GM18526 (cell line): ENCODE results near the gene HSD11B2.

ENCODE experiments used
- POLR2A ChIP-seq: IDR thresholded peaks from 3 replicates; pipeline ENCODE4 v1.6.1; 2011; ENCODE audit not compliant: insufficient read length; ENCODE audit errors: extremely low read depth

Gene HSD11B2

GRCh38 chr16:67430977-67431774 is at the start of gene HSD11B2:
HSD11B2 (plus strand) TSS chr16:67431121; CDS start chr16:67431249, 128 bp downstream.
- TF ChIP-seq POLR2A = no peak

DNA sequence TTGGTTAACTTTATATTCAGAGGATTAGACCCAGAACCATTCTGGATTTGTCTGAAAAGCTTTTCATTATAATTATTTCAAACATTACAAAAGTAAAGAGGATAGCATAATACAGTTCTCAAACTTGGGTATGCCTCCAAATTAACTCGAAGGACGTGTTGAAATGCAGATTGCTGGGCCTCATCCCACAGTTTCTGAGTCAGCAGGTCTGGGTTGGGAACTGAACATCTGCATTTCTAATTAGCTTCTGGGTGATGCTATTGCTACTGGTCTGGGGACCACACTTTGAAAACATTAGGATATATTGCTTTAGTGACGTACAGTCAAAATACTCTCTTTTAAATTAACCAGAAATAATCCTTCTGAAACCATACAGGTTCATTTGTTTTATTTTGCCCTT is 47.6 kb upstream of the HSD11B2 start:
- TF ChIP-seq POLR2A = no peak

DNA sequence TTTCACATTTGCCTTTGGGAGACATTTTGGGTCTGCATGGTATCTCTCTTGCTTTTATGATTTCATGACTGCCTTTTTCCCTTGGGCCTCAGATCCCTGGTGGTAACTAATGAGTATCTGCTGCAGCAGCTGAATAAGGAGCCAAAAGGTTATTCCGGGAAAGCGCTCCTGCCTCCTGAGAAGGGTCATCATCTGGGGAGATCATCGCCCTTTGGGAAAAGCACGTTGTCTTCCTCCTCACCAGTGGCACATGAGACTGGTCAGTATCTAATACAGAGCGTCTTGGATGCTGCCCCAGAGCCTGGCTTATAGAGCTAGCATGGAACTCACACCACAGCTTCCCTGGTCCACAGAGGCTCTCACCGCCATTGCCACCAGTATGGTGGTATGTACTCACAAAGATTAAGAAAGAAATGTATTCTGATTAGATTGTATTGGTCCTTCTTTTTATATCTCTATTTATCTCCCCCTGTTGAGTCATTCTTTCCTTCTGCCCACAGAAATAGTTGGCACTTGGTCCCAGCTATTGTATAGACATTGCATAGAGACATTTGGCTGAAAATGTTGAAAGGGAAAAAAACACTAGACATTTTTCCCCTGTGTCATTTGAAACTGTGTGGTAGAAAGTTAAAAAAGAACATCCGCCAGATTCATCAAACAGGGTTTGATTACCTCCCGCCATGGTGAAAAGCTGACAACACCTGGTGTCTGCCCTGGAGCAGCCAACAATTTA is 46.0 kb upstream of the HSD11B2 start:
- no peak for TF ChIP-seq POLR2A

GRCh38 chr16:67386861-67387455 is 44.0 kb upstream of the HSD11B2 start:
- no peak for TF ChIP-seq POLR2A

GRCh38 chr16:67387479-67388079 is 43.3 kb upstream of the HSD11B2 start:
- no peak for TF ChIP-seq POLR2A

DNA sequence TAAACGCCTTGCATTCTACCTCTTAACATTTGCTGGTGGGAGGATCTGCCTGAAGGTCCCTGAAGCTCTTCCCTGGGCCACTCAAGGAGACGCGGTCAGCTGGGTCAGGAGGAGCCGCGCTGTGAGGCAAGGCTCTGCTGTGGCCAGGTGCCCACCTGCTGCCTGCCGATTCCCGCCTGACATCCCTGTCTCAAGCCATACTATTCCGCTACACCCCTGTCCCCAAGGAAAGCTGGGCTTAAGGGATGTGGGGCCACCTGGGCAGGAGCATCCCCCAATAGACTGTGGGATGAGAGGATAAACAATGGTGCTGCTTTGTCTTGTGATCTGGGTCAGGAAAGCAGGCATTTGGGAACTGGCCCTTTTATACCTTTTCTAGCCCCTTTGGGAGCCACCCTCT is 42.7 kb upstream of the HSD11B2 start:
- TF ChIP-seq POLR2A = no peak

DNA sequence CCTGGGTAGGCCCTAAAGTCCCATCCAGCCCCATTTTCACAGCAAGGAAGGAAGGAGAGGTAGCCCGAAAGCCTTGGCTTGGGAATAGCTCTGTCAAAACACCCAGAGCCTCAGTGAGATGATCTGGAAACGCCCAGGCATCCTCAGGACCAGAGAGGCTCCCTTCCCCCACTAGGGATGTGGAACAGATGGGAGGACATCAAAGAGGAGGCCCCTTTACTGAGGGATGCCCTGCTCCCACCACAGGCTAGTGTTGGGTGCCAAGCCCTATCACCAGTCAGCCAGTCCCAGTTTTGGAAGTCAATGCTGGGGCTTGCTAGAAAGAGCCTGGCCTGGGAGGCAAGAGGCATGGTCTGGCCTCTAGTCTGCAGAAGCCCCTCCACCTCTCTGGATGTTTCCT is 42.3 kb upstream of the HSD11B2 start:
- no peak for TF ChIP-seq POLR2A

GRCh38 chr16:67389911-67390815 is 40.8 kb upstream of the HSD11B2 start:
- TF ChIP-seq POLR2A = no peak

- no peak for TF ChIP-seq POLR2A
These were observed 40.0 kb upstream of the HSD11B2 start for GRCh38 chr16:67390816-67391423.

DNA sequence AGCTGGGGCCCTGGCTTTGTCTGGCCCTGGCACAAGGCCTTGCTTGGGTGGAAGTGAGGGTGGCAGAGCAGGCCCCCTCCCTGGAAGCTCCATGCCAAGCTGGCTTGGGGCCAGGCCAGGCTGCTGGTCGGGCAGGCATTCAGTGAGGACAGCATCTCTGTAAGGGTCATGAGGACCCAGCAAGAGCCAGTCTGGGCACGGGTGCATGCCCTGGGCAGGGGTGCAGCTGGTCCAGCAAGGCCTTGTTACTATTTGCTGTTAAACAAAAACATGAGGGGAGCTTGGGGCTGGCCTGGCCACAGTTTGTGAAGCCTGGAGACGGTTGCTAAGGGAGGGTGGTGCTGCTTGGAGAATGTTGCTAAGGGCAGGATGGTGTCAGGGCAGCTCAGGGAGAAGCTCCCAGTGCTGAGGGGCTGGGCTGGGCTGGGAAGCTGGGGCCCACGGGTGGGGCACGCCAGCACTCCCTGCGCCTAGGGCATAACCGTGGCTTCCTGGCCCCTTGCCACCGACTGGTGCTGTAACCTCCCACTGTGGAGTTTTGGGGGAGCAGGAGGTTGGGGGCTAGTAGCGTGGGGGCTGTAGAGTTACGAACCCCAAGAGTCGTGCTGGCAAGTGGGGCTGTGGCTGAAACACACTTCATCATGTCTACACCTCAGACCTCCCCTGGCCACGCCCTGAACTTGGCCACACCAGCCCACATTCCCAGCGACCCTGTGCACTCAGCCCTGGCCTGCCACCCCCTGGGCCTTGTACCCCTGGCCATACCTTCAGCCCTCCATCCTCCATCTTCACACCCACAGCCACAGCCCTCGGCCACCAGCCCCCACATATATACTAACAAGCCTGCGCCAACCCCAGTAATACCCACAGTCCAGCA is 39.3 kb upstream of the HSD11B2 start:
- no peak for TF ChIP-seq POLR2A

DNA sequence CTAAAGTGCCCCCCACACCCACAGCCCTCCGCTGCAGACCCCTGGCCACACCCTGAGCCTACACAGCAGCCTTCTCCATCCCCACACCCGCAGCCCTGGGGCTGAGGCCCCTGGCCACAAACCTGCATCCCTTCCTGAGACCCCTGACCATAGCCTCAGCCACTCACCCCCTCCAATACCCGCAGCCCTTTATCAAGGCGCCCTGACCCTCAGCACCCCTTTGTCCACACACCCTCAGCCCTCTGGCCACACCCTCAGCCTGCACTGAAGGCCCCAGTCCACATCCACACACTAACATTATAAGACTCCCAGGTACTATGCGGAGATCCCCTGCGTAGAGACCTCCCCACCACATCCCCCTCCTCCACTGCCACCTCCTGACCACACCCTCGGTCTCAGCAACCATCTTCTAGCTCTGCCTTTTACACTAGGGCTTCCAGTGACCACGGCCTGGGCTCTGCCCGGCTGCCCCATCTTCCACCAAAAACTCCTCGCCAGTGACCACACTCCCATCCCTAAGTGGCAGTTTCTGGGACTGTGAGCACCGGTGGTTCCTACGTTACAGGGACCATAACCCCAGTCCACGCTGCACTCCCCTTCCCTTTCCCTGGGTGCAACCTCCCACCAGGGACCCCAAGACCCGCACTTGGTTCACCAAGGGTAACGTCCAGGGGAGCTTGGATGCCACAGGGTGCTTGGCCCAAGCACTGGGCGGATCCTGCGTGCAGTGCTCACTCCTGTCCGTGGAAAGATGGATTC is 38.4 kb upstream of the HSD11B2 start:
- no peak for TF ChIP-seq POLR2A

DNA sequence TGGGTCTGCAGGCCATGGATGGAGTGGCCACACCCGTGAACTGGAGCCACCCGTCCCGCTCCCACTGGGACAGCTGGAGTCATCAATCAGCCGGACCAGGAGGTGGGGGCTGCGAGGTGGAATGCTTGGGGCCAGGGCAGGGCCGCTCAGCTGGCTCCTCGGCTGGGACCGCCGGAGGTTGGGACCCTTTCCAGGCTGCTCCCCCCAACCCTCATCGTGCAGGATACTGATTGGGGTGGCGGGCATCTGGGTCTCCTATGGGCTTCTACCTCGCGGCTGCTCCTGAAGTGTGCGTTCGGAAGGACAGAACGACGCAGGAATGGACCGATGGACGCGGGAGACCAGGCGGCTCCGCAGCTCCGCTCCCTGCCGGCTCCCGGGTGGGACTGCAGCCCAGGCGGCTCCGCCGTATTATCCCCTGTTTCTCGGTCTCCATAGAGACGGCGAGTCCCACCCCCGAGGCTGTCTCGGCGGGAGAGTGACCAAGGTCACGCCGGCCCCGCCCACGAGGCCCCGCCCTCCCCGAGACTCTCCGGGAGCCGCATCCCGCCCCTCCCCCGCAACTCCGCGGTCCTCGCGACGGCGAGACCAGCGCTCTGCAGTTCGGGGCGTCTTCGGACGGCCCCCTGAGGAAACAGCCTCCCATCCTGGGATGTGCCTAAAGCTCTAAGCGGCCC is 37.7 kb upstream of the HSD11B2 start, which contains the start of gene TPPP3:
Gene TPPP3 (minus strand): TSS at position 388 of the 677 bp plus-strand sequence. CDS start 2,387 bp downstream, outside the sequence.
- no peak for TF ChIP-seq POLR2A
